Fibroblast of lung (primary cell): ENCODE data around the gene CTNNAL1. TPM values are rescaled to one million over a fixed set of nuclear protein-coding genes. Genes with fewer than 3 reads are reported as not detected.

Source experiments
- DNase-seq, 2 donors: peaks; one replicate each; pipeline versions ENCODE4 v3.0.0 to v3.0.0-alpha.2; 2010; ENCODE audit warnings: low read depth in 2 of 2
- H2AFZ ChIP-seq: 2 replicates; pipeline ENCODE4 v1.5.1; 2012; ENCODE audit warnings: low read length, control low read depth, inconsistent platforms
- H3K27ac ChIP-seq: 2 replicates; pipeline ENCODE4 v1.5.1; 2011; ENCODE audit warnings: low read length, control low read depth; ENCODE audit not compliant: insufficient read depth
- H3K27me3 ChIP-seq: 2 replicates; pipeline ENCODE4 v1.5.1; 2011; ENCODE audit warnings: mild to moderate bottlenecking, low read length; ENCODE audit not compliant: control insufficient read depth, insufficient read depth
- H3K36me3 ChIP-seq: 2 replicates; pipeline ENCODE4 v1.5.1; 2011; ENCODE audit warnings: low read length; ENCODE audit not compliant: control insufficient read depth, insufficient read depth
- H3K4me1 ChIP-seq: 2 replicates; pipeline ENCODE4 v1.5.1; 2011; ENCODE audit warnings: low read length; ENCODE audit not compliant: control insufficient read depth, insufficient read depth; ENCODE audit errors: extremely low read depth
- H3K4me2 ChIP-seq: 2 replicates; pipeline ENCODE4 v1.5.1; 2011; ENCODE audit warnings: low read length, control low read depth; ENCODE audit not compliant: insufficient read depth; ENCODE audit errors: extremely low read depth
- H3K4me3 ChIP-seq, 4 experiments: fragments of 200-600 bp in 1 of 4; sonication (generic) in 1 of 4; replicated peaks in 1 of 4; 2 replicates each; pipeline ENCODE4 v1.5.1; 2011 to 2016; ENCODE audit warnings: low read length in 4 of 4, low read depth in 3 of 4, mild to moderate bottlenecking in 3 of 4, control low read depth in 2 of 4, inconsistent platforms in 1 of 4, mixed read lengths in 1 of 4; ENCODE audit not compliant: insufficient read depth in 1 of 4; ENCODE audit errors: control extremely low read depth in 1 of 4
- H3K79me2 ChIP-seq: 2 replicates; pipeline ENCODE4 v1.5.1; 2012; ENCODE audit warnings: mild to moderate bottlenecking, low read length, inconsistent platforms; ENCODE audit not compliant: control insufficient read depth, insufficient read depth
- H3K9ac ChIP-seq: 2 replicates; pipeline ENCODE4 v1.5.1; 2011; ENCODE audit warnings: mild to moderate bottlenecking, low read length, control low read depth; ENCODE audit not compliant: insufficient read depth
- H3K9me3 ChIP-seq: 2 replicates; pipeline ENCODE4 v1.5.1; 2012; ENCODE audit warnings: low read depth, low read length; ENCODE audit not compliant: control insufficient read depth, insufficient read depth
- H4K20me1 ChIP-seq: 2 replicates; pipeline ENCODE4 v1.5.1; 2011; ENCODE audit warnings: low read length; ENCODE audit not compliant: control insufficient read depth, insufficient read depth; ENCODE audit errors: extremely low read depth
- CTCF ChIP-seq, 2 donors: IDR thresholded peaks in 1 of 2; conservative IDR thresholded peaks in 1 of 2; 1 replicate in 1 of 2; 2 replicates in 1 of 2; pipeline ENCODE4 v1.5.1; 2011 to 2012; ENCODE audit warnings: low read length in 2 of 2, control low read depth in 1 of 2, inconsistent platforms in 1 of 2, low read depth in 1 of 2, mild to moderate bottlenecking in 1 of 2
- EZH2 ChIP-seq: IDR thresholded peaks from 2 replicates; pipeline ENCODE4 v1.5.1; 2012; ENCODE audit warnings: low read length, control low read depth, mild to moderate bottlenecking; ENCODE audit errors: missing control alignments
- polyA plus RNA-seq, 2 donors: library from polyadenylated mRNA; depleted of rRNA in 1 of 2; stranded (reverse) in 1 of 2; unstranded in 1 of 2; fragments of >200 nt; gene quantifications; 2 replicates each; pipeline ENCODE4 v1.2.1, GENCODE V29; 2011 to 2012; ENCODE audit warnings: missing spikeins in 1 of 2
- total RNA-seq: library from RNA; depleted of rRNA; stranded (reverse); fragments of >200 nt; gene quantifications from 2 replicates; pipeline ENCODE4 v1.2.1, GENCODE V29; 2014

CTNNAL1 gene
- total and polyA plus RNA-seq, 2 donors (not counting 1 experiment from before 2014, with no cell fraction given) = 68.4 to 95.2 TPM

GRCh38 chr9:108994695-108995094 is 18.6 kb downstream of the CTNNAL1 start:
- Histone ChIP-seq H4K20me1 (no peaks in the 10 kb centered on the region), H3K4me2 (no peak overlapping the region), H3K36me3 (no peaks in the 10 kb centered on the region), H2AFZ (no peak overlapping the region), H3K27ac (no peak overlapping the region), H3K79me2 (peaks cover 32% of the 10 kb centered on the region), H3K4me1 (no peaks in the 10 kb centered on the region), H3K9ac (no peak overlapping the region), H3K27me3 (no peaks in the 10 kb centered on the region), H3K4me3 (no peak overlapping the region), H3K9me3 (no peaks in the 10 kb centered on the region)
- peak; percentile 28 to 39 for DNase-seq
- TF ChIP-seq CTCF (conservative IDR thresholded peaks at IDR 0.05 in 1 of 2, IDR thresholded peaks at IDR 0.05 in 1 of 2; ENCODE audit: low read depth in 1 of 2, low read length in 2 of 2) (no peak), EZH2 (no peak)

GRCh38 chr9:108991479-108991878 is 21.8 kb downstream of the CTNNAL1 start:
- H3K27ac ChIP-seq = no peak overlapping the region
- no peaks in the 10 kb centered on the region for H3K9me3 ChIP-seq
- no peaks in the 10 kb centered on the region for H4K20me1 ChIP-seq
- no peak overlapping the region for H3K4me2 ChIP-seq
- H2AFZ ChIP-seq = no peak overlapping the region
- TF ChIP-seq CTCF (conservative IDR thresholded peaks at IDR 0.05 in 1 of 2, IDR thresholded peaks at IDR 0.05 in 1 of 2; ENCODE audit: low read depth in 1 of 2, low read length in 2 of 2) (no peak), EZH2 (no peak)
- DNase-seq = peak in 1 of 2 donors; percentile 66
- no peaks in the 10 kb centered on the region for H3K36me3 ChIP-seq
- H3K27me3 ChIP-seq = no peaks in the 10 kb centered on the region
- no peak overlapping the region for H3K9ac ChIP-seq
- peaks cover 12% of the 10 kb centered on the region for H3K79me2 ChIP-seq
- no peaks in the 10 kb centered on the region for H3K4me1 ChIP-seq
- H3K4me3 ChIP-seq = no peak overlapping the region

GRCh38 chr9:108983885-108984284 is 29.4 kb downstream of the CTNNAL1 start:
- Histone ChIP-seq H2AFZ (no peak overlapping the region), H3K4me3 (no peak overlapping the region), H3K27ac (no peak overlapping the region), H3K4me2 (no peak overlapping the region), H3K9me3 (no peaks in the 10 kb centered on the region), H4K20me1 (no peaks in the 10 kb centered on the region), H3K27me3 (no peaks in the 10 kb centered on the region), H3K36me3 (peaks cover 4% of the 10 kb centered on the region), H3K4me1 (no peaks in the 10 kb centered on the region), H3K79me2 (no peaks in the 10 kb centered on the region), H3K9ac (no peak overlapping the region)
- TF ChIP-seq CTCF (conservative IDR thresholded peaks at IDR 0.05 in 1 of 2, IDR thresholded peaks at IDR 0.05 in 1 of 2; ENCODE audit: low read depth in 1 of 2, low read length in 2 of 2) (no peak), EZH2 (no peak)
- no peak for DNase-seq
